GM18505 (cell line): ENCODE measurements around the gene MACROD2.

Experiments
- ATAC-seq: cut with Tn5 transposase; IDR thresholded peaks from one replicate; pipeline ENCODE4 v1.9.1; 2021; ENCODE audit not compliant: unreplicated experiment
- POLR2A ChIP-seq: IDR thresholded peaks from 4 replicates; pipeline ENCODE4 v1.6.1; 2011; ENCODE audit warnings: borderline replicate concordance; ENCODE audit not compliant: insufficient read depth, insufficient read length; ENCODE audit errors: extremely low read depth

Gene MACROD2

GRCh38 chr20:15036948-15037347, 1041.6 kb downstream of the MACROD2 start:
- ATAC-seq = no peak
- no peak for TF ChIP-seq POLR2A

- TF ChIP-seq POLR2A = no peak
- ATAC-seq = no peak
Observed at GRCh38 chr20:15039088-15039752, 1043.9 kb downstream of the MACROD2 start.

- no peak for TF ChIP-seq POLR2A
- ATAC-seq = no peak
Observed at GRCh38 chr20:15042723-15043122, 1047.4 kb downstream of the MACROD2 start.

GRCh38 chr20:15045246-15045645, 1049.9 kb downstream of the MACROD2 start:
- no peak for TF ChIP-seq POLR2A
- ATAC-seq = no peak

GRCh38 chr20:15047042-15047441, 1051.7 kb downstream of the MACROD2 start:
- no peak for TF ChIP-seq POLR2A
- ATAC-seq = no peak

- no peak for ATAC-seq
Observed at GRCh38 chr20:15047601-15048000, 1052.3 kb downstream of the MACROD2 start.

GRCh38 chr20:15056246-15056645, 1060.9 kb downstream of the MACROD2 start:
- no peak for ATAC-seq
- no peak for TF ChIP-seq POLR2A

More at GRCh38 chr20:15047601-15048000, 1052.3 kb downstream of the MACROD2 start:
- TF ChIP-seq POLR2A = no peak

- TF ChIP-seq POLR2A = no peak
- no peak for ATAC-seq
Observed at GRCh38 chr20:15058841-15059240, 1063.5 kb downstream of the MACROD2 start.

- ATAC-seq = no peak
- no peak for TF ChIP-seq POLR2A
Observed at GRCh38 chr20:15059438-15059837, 1064.1 kb downstream of the MACROD2 start.

GRCh38 chr20:15060265-15061060, 1065.1 kb downstream of the MACROD2 start:
- no peak for TF ChIP-seq POLR2A
- no peak for ATAC-seq

- no peak for TF ChIP-seq POLR2A
- ATAC-seq = no peak
Observed at GRCh38 chr20:15061061-15061430, 1065.7 kb downstream of the MACROD2 start.

- ATAC-seq = no peak
Observed at GRCh38 chr20:15061955-15062354, 1066.6 kb downstream of the MACROD2 start.

GRCh38 chr20:15063081-15063480, 1067.8 kb downstream of the MACROD2 start:
- TF ChIP-seq POLR2A = no peak
- ATAC-seq = no peak

More at GRCh38 chr20:15061955-15062354, 1066.6 kb downstream of the MACROD2 start:
- no peak for TF ChIP-seq POLR2A

- TF ChIP-seq POLR2A = no peak
- no peak for ATAC-seq
Observed at GRCh38 chr20:15064741-15065140, 1069.4 kb downstream of the MACROD2 start.
